Ishikawa (cell line): Measurements from ENCODE around the gene IL19.

Experiments
- CEBPB ChIP-seq: IDR thresholded peaks from 2 replicates; pipeline ENCODE4 v1.6.1; 2012
- CREB1 ChIP-seq: IDR thresholded peaks from 2 replicates; pipeline ENCODE4 v1.6.1; 2012; ENCODE audit warnings: low read depth
- EGR1 ChIP-seq: IDR thresholded peaks from 2 replicates; pipeline ENCODE4 v1.6.1; 2012
- EP300 ChIP-seq: IDR thresholded peaks from 2 replicates; pipeline ENCODE4 v1.6.1; 2012; ENCODE audit warnings: borderline replicate concordance
- FOXM1 ChIP-seq: IDR thresholded peaks from 2 replicates; pipeline ENCODE4 v1.6.1; 2012; ENCODE audit warnings: low read depth, borderline replicate concordance
- MAX ChIP-seq: IDR thresholded peaks from 2 replicates; pipeline ENCODE4 v1.6.1; 2012
- NFIC ChIP-seq: IDR thresholded peaks from 2 replicates; pipeline ENCODE4 v1.6.1; 2012
- RAD21 ChIP-seq: IDR thresholded peaks from 2 replicates; pipeline ENCODE4 v1.6.1; 2012; ENCODE audit warnings: low read depth
- TAF1 ChIP-seq: IDR thresholded peaks from 2 replicates; pipeline ENCODE4 v1.6.1; 2012; ENCODE audit warnings: low read depth, mild to moderate bottlenecking
- TCF12 ChIP-seq: IDR thresholded peaks from 2 replicates; pipeline ENCODE4 v1.6.1; 2012; ENCODE audit warnings: low read depth
- TEAD4 ChIP-seq: IDR thresholded peaks from 2 replicates; pipeline ENCODE4 v1.6.1; 2012
- YY1 ChIP-seq: IDR thresholded peaks from 2 replicates; pipeline ENCODE4 v1.6.1; 2012; ENCODE audit warnings: low read depth
- ZBTB7A ChIP-seq: IDR thresholded peaks from 2 replicates; pipeline ENCODE4 v1.6.1; 2012; ENCODE audit warnings: low read depth
- TF ChIP-seq, protein P1 (sequence below): IDR thresholded peaks from 2 replicates; pipeline ENCODE4 v1.6.1; 2012
- TF ChIP-seq, protein P2 (sequence below): IDR thresholded peaks from 2 replicates; pipeline ENCODE4 v1.6.1; 2012; ENCODE audit warnings: low read depth, mild to moderate bottlenecking

The IL19 gene

DNA sequence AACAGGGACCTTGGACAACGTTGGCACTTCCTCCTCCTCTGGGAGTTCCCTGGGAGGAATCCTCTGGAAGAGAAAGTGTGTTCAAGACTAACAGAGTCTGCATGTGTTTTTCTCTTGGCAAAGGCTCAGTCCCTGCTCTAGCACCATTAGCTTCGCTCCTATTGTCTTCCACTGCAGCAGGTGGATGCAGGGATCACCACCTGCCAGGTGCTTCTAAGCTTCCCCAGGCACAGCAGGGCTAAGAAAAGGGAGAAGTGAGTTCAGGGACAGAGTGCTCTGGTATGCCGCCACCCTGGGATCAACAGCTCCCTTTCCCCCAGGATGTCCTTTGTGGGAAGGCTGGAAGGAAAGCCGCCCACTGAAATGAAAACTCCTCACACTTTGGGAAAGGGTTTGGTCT, 50.9 kb downstream of the IL19 start:
- no peak for TF ChIP-seq CEBPB
- TF ChIP-seq FOXM1, result no peak
- TF ChIP-seq TAF1, result no peak
- no peak for TF ChIP-seq CREB1
- TF ChIP-seq, protein P1, sequence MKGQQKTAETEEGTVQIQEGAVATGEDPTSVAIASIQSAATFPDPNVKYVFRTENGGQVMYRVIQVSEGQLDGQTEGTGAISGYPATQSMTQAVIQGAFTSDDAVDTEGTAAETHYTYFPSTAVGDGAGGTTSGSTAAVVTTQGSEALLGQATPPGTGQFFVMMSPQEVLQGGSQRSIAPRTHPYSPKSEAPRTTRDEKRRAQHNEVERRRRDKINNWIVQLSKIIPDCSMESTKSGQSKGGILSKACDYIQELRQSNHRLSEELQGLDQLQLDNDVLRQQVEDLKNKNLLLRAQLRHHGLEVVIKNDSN, result no peak
- TF ChIP-seq TCF12, result no peak

- TF ChIP-seq MAX (no peak), TAF1 (no peak), RAD21 (no peak), EGR1 (no peak), ZBTB7A (no peak), EP300 (no peak)
- TF ChIP-seq, protein P2, sequence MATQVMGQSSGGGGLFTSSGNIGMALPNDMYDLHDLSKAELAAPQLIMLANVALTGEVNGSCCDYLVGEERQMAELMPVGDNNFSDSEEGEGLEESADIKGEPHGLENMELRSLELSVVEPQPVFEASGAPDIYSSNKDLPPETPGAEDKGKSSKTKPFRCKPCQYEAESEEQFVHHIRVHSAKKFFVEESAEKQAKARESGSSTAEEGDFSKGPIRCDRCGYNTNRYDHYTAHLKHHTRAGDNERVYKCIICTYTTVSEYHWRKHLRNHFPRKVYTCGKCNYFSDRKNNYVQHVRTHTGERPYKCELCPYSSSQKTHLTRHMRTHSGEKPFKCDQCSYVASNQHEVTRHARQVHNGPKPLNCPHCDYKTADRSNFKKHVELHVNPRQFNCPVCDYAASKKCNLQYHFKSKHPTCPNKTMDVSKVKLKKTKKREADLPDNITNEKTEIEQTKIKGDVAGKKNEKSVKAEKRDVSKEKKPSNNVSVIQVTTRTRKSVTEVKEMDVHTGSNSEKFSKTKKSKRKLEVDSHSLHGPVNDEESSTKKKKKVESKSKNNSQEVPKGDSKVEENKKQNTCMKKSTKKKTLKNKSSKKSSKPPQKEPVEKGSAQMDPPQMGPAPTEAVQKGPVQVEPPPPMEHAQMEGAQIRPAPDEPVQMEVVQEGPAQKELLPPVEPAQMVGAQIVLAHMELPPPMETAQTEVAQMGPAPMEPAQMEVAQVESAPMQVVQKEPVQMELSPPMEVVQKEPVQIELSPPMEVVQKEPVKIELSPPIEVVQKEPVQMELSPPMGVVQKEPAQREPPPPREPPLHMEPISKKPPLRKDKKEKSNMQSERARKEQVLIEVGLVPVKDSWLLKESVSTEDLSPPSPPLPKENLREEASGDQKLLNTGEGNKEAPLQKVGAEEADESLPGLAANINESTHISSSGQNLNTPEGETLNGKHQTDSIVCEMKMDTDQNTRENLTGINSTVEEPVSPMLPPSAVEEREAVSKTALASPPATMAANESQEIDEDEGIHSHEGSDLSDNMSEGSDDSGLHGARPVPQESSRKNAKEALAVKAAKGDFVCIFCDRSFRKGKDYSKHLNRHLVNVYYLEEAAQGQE, result no peak
Measured at GRCh38 chr1:206823727-206824126, 53.2 kb downstream of the IL19 start.

GRCh38 chr1:206824331-206824730, 53.8 kb downstream of the IL19 start:
- TF ChIP-seq CREB1 (no peak), RAD21 (no peak)

- no peak for TF ChIP-seq CREB1
- TF ChIP-seq TCF12, result no peak
- TF ChIP-seq TEAD4, result no peak
- no peak for TF ChIP-seq ZBTB7A
- no peak for TF ChIP-seq CEBPB
- TF ChIP-seq YY1, result no peak
- TF ChIP-seq, protein P1, result no peak
- TF ChIP-seq EGR1, result no peak
- TF ChIP-seq FOXM1, result no peak
- no peak for TF ChIP-seq EP300
- TF ChIP-seq NFIC, result no peak
- no peak for TF ChIP-seq MAX
- TF ChIP-seq TAF1, result no peak
- TF ChIP-seq RAD21, result no peak
- TF ChIP-seq, protein P2, result no peak
Measured at GRCh38 chr1:206826394-206826793, 55.8 kb downstream of the IL19 start.

DNA sequence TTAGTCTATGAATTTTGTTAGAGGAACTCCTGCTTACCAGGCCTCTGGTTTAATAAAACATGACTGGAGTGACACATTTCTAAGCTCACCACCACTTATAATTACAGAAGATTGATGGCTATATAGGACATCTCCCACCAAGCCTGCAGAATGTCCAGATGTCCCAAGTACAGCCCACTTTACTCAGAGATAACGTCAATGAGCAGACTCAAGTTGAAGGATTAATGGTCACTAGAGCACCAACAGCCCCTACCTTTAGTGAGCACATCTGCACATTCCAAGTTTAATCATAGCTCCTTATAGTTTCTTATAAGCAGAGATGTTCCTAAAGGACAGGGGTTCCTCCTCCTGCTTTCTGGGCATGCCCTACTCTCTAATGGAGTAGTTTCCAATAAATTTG, 57.5 kb downstream of the IL19 start:
- no peak for TF ChIP-seq CREB1
- TF ChIP-seq FOXM1, result no peak
- no peak for TF ChIP-seq EGR1
- TF ChIP-seq YY1, result no peak
- no peak for TF ChIP-seq NFIC
- TF ChIP-seq, protein P2, result no peak
- no peak for TF ChIP-seq RAD21
- no peak for TF ChIP-seq EP300
- TF ChIP-seq TAF1, result no peak
- TF ChIP-seq MAX, result no peak
- TF ChIP-seq, protein P1, result no peak
- no peak for TF ChIP-seq CEBPB
- TF ChIP-seq TCF12, result no peak
- TF ChIP-seq ZBTB7A, result no peak
